H9 (cell line): Measurements from ENCODE around the gene ACACB. TPM values are rescaled to one million over a fixed set of nuclear protein-coding genes. Genes with fewer than 3 reads are reported as not detected.

ENCODE experiments used
- DNase-seq: peaks from one replicate; pipeline ENCODE4 v3.0.0-alpha.2; 2017
- H2AFZ ChIP-seq: one replicate; pipeline ENCODE4 v1.6.1; 2013; ENCODE audit warnings: mild to moderate bottlenecking, low read length, control low read depth, moderate library complexity
- H2AK5ac ChIP-seq: 2 replicates; pipeline ENCODE4 v1.6.1; 2013; ENCODE audit warnings: low read length, control low read depth, mixed read lengths; ENCODE audit not compliant: insufficient read length
- H2BK120ac ChIP-seq: one replicate; pipeline ENCODE4 v1.6.1; 2013; ENCODE audit warnings: low read depth, mild to moderate bottlenecking, low read length, control low read depth, inconsistent platforms; ENCODE audit not compliant: poor library complexity, severe bottlenecking
- H2BK12ac ChIP-seq: 2 replicates; pipeline ENCODE4 v1.6.1; 2013; ENCODE audit warnings: low read length, control low read depth, mixed read lengths, low read depth; ENCODE audit not compliant: insufficient read length
- H2BK15ac ChIP-seq: 2 replicates; pipeline ENCODE4 v1.6.1; 2013; ENCODE audit warnings: low read depth, low read length, control low read depth
- H2BK20ac ChIP-seq: one replicate; pipeline ENCODE4 v1.6.1; 2013; ENCODE audit warnings: low read depth, mild to moderate bottlenecking, low read length, control low read depth, inconsistent platforms; ENCODE audit not compliant: poor library complexity, severe bottlenecking
- H2BK5ac ChIP-seq: 2 replicates; pipeline ENCODE4 v1.6.1; 2013; ENCODE audit warnings: low read length, control low read depth, mixed read lengths; ENCODE audit not compliant: insufficient read length
- H3K14ac ChIP-seq: 2 replicates; pipeline ENCODE4 v1.6.1; 2013; ENCODE audit warnings: low read length, control low read depth; ENCODE audit not compliant: insufficient read depth
- H3K18ac ChIP-seq: 2 replicates; pipeline ENCODE4 v1.6.1; 2013; ENCODE audit warnings: low read depth, mild to moderate bottlenecking, mixed read lengths, low read length, control low read depth; ENCODE audit not compliant: insufficient read length
- H3K23ac ChIP-seq: 2 replicates; pipeline ENCODE4 v1.6.1; 2013; ENCODE audit warnings: low read length, control low read depth, mixed read lengths, low read depth; ENCODE audit not compliant: insufficient read length
- H3K23me2 ChIP-seq: 2 replicates; pipeline ENCODE4 v1.6.1; 2013; ENCODE audit warnings: low read depth, mild to moderate bottlenecking, mixed read lengths, low read length, control low read depth; ENCODE audit not compliant: insufficient read length, poor library complexity, severe bottlenecking
- H3K27ac ChIP-seq: 2 replicates; pipeline ENCODE4 v1.5.1; 2013; ENCODE audit warnings: low read length, control low read depth, mixed read lengths, low read depth; ENCODE audit not compliant: insufficient read length
- H3K27me3 ChIP-seq: 2 replicates; pipeline ENCODE4 v1.6.1; 2013; ENCODE audit warnings: low read length, control low read depth, inconsistent platforms; ENCODE audit not compliant: insufficient read depth
- H3K4ac ChIP-seq: 2 replicates; pipeline ENCODE4 v1.6.1; 2013; ENCODE audit warnings: low read depth, mild to moderate bottlenecking, control low read depth, inconsistent platforms, low read length, moderate library complexity
- H3K4me1 ChIP-seq: 2 replicates; pipeline ENCODE4 v1.6.1; 2013; ENCODE audit warnings: low read length, control low read depth, inconsistent platforms; ENCODE audit not compliant: insufficient read depth
- H3K4me2 ChIP-seq: 2 replicates; pipeline ENCODE4 v1.6.1; 2013; ENCODE audit warnings: low read length, control low read depth, mixed read lengths; ENCODE audit not compliant: insufficient read length, insufficient read depth
- H3K56ac ChIP-seq: 2 replicates; pipeline ENCODE4 v1.6.1; 2013; ENCODE audit warnings: low read depth, mild to moderate bottlenecking, mixed read lengths, low read length, control low read depth; ENCODE audit not compliant: insufficient read length
- H3K79me1 ChIP-seq: 2 replicates; pipeline ENCODE4 v1.6.1; 2013; ENCODE audit warnings: low read depth, mild to moderate bottlenecking, moderate library complexity, low read length, control low read depth, inconsistent platforms; ENCODE audit not compliant: insufficient read depth, poor library complexity, severe bottlenecking
- H3K79me2 ChIP-seq: 2 replicates; pipeline ENCODE4 v1.6.1; 2013; ENCODE audit warnings: low read length, control low read depth, inconsistent platforms; ENCODE audit not compliant: insufficient read depth
- H3K9ac ChIP-seq: 2 replicates; pipeline ENCODE4 v1.6.1; 2013; ENCODE audit warnings: low read length, control low read depth, mixed read lengths; ENCODE audit not compliant: insufficient read length; ENCODE audit errors: extremely low read depth
- H3K9me3 ChIP-seq: one replicate; pipeline ENCODE4 v1.6.1; 2013; ENCODE audit warnings: low read depth, low read length, inconsistent platforms; ENCODE audit not compliant: control insufficient read depth
- H3T11ph ChIP-seq: one replicate; pipeline ENCODE4 v1.6.1; 2013; ENCODE audit warnings: mild to moderate bottlenecking, low read length, control low read depth, inconsistent platforms
- H4K20me1 ChIP-seq: one replicate; pipeline ENCODE4 v1.6.1; 2013; ENCODE audit not compliant: control insufficient read depth, insufficient read length, insufficient read depth
- H4K5ac ChIP-seq: 2 replicates; pipeline ENCODE4 v1.6.1; 2013; ENCODE audit warnings: low read depth, mild to moderate bottlenecking, mixed read lengths, low read length, control low read depth; ENCODE audit not compliant: insufficient read length
- H4K8ac ChIP-seq: replicated peaks from 2 replicates; pipeline ENCODE4 v1.6.1; 2013; ENCODE audit warnings: low read length, control low read depth, mixed read lengths, low read depth; ENCODE audit not compliant: insufficient read length
- H4K91ac ChIP-seq: 2 replicates; pipeline ENCODE4 v1.6.1; 2013; ENCODE audit warnings: low read depth, mild to moderate bottlenecking, moderate library complexity, mixed read lengths, low read length, control low read depth; ENCODE audit not compliant: insufficient read length
- H3K27ac Mint-ChIP-seq, 3 experiments: 2 replicates in 2 of 3; 3 replicates in 1 of 3; pipeline ENCODE4 v1.8.0; 2020 to 2021; ENCODE audit warnings: mixed read lengths in 3 of 3, mild to moderate bottlenecking in 1 of 3, moderate library complexity in 1 of 3
- H3K27me3 Mint-ChIP-seq: 2 replicates; pipeline ENCODE4 v1.8.0; 2021; ENCODE audit warnings: low read depth, mild to moderate bottlenecking, moderate library complexity, mixed read lengths
- H3K36me3 Mint-ChIP-seq, 3 experiments: 2 replicates in 2 of 3; 3 replicates in 1 of 3; pipeline ENCODE4 v1.8.0; 2020 to 2021; ENCODE audit warnings: low read depth in 3 of 3, mixed read lengths in 3 of 3; ENCODE audit not compliant: insufficient read depth in 1 of 3
- H3K4me1 Mint-ChIP-seq, 2 experiments: 2 replicates each; pipeline ENCODE4 v1.8.0; 2020; ENCODE audit warnings: mixed read lengths in 2 of 2
- H3K4me3 Mint-ChIP-seq, 2 experiments: 2 replicates in 1 of 2; 3 replicates in 1 of 2; pipeline ENCODE4 v1.8.0; 2020 to 2021; ENCODE audit warnings: mild to moderate bottlenecking in 2 of 2, mixed read lengths in 2 of 2, moderate library complexity in 1 of 2
- H3K9me3 Mint-ChIP-seq, 2 experiments: 2 replicates in 1 of 2; 3 replicates in 1 of 2; pipeline ENCODE4 v1.8.0; 2020; ENCODE audit warnings: mild to moderate bottlenecking in 2 of 2, mixed read lengths in 2 of 2, moderate library complexity in 1 of 2
- WGBS: extraction: QIAGEN DNeasy Blood & Tissue Kit; methylation state at CpG from one replicate; pipeline ENCODE4 v1.1.7; 2013; ENCODE audit warnings: missing lambda C conversion rate, low lambda C conversion rate, mixed read lengths; ENCODE audit not compliant: insufficient read length; ENCODE audit errors: extremely low coverage; 5-methylcytosine and 5-hydroxymethylcytosine counted together
- total RNA-seq: library from RNA; stranded (reverse); gene quantifications from 2 replicates; pipeline ENCODE4 v1.2.1, GENCODE V29; 2021
- TF ChIP-seq, protein P1 (sequence below): fragments of 200-600 bp; sonication (generic); conservative IDR thresholded peaks from 3 replicates; pipeline ENCODE4 v1.8.0; 2021; ENCODE audit warnings: antibody characterized with exemption, mild to moderate bottlenecking

Gene ACACB
- total RNA-seq, 1 experiment from 2014 or later, result 14.2 TPM

DNA sequence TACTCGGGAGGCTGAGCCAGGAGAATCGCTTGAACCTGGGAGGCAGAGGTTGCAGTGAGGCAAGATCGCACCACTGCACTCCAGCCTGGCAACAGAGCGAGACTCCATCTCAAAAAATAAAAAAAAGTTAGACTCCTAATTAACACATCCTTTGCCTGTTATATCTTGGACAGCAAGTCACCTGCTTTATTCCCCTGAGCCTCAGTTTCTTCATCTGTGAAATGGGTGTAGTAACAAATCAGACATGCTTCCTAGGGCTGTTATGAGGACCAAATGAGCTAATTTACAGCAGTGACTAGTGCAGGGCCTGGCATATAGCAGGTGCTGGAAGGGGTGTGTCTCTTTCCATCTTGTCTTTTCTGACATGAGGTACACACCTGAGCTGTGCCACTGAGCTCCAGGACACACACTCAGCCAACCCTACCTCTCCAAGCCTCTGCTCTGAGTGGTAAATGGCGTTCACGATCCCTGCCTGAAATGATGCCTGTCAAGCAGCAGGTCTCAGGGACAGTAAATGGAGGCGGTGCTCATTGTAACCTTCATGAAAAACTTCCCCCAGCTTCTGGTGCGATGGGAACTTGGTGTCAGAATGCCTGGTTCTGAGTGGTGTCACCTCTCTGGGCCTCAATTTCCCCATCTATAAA lies 161.0 kb downstream of the ACACB start:
- H3K4me3 Mint-ChIP-seq, result no peak overlapping the region
- H2BK15ac ChIP-seq, result no peak overlapping the region
- H4K91ac ChIP-seq, result no peak overlapping the region
- H2BK5ac ChIP-seq, result no peak overlapping the region
- H3K9ac ChIP-seq, result no peak overlapping the region
- no peak overlapping the region for H3K56ac ChIP-seq
- H3T11ph ChIP-seq, result no peak overlapping the region
- H3K4ac ChIP-seq, result no peak overlapping the region
- H3K4me2 ChIP-seq, result no peak overlapping the region
- H3K27me3 Mint-ChIP-seq, result peaks cover 8% of the 10 kb centered on the region
- H3K27me3 ChIP-seq, result no peaks in the 10 kb centered on the region
- TF ChIP-seq, protein P1, sequence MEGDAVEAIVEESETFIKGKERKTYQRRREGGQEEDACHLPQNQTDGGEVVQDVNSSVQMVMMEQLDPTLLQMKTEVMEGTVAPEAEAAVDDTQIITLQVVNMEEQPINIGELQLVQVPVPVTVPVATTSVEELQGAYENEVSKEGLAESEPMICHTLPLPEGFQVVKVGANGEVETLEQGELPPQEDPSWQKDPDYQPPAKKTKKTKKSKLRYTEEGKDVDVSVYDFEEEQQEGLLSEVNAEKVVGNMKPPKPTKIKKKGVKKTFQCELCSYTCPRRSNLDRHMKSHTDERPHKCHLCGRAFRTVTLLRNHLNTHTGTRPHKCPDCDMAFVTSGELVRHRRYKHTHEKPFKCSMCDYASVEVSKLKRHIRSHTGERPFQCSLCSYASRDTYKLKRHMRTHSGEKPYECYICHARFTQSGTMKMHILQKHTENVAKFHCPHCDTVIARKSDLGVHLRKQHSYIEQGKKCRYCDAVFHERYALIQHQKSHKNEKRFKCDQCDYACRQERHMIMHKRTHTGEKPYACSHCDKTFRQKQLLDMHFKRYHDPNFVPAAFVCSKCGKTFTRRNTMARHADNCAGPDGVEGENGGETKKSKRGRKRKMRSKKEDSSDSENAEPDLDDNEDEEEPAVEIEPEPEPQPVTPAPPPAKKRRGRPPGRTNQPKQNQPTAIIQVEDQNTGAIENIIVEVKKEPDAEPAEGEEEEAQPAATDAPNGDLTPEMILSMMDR, result no peak
- peaks cover 14 to 20% of the 10 kb centered on the region in 2 experiments for H3K4me1 Mint-ChIP-seq
- no peak overlapping the region for H2BK120ac ChIP-seq
- H4K8ac ChIP-seq, result no peak overlapping the region
- no peaks in the 10 kb centered on the region for H3K79me1 ChIP-seq
- H3K27ac ChIP-seq, result no peak overlapping the region
- H3K36me3 Mint-ChIP-seq, result no peaks in the 10 kb centered on the region; a peak in 1 of 7 replicates
- no peak overlapping the region for H3K18ac ChIP-seq
- no peak overlapping the region for H2BK20ac ChIP-seq
- H3K4me1 ChIP-seq, result no peaks in the 10 kb centered on the region; the same call in 1 of the 2 replicates
- no peak for DNase-seq
- H2AK5ac ChIP-seq, result no peak overlapping the region
- no peaks in the 10 kb centered on the region for H3K9me3 ChIP-seq
- no CpG with 5 or more reads among the region's 8 CpGs for WGBS
- H2AFZ ChIP-seq, result no peak overlapping the region
- no peak overlapping the region for H3K27ac Mint-ChIP-seq
- 0 out of 2 replicates have a peak overlapping the region, but pooled peaks have one; percentile 46 for H3K14ac ChIP-seq
- no peak overlapping the region for H2BK12ac ChIP-seq
- H3K9me3 Mint-ChIP-seq, result no peaks in the 10 kb centered on the region; a peak in 1 of 5 replicates
- H3K23ac ChIP-seq, result no peak overlapping the region
- H4K20me1 ChIP-seq, result no peaks in the 10 kb centered on the region
- H4K5ac ChIP-seq, result no peak overlapping the region
- no peaks in the 10 kb centered on the region for H3K79me2 ChIP-seq
- H3K23me2 ChIP-seq, result no peaks in the 10 kb centered on the region
